ENCODE measurements around the gene PNMA8C.

Gene PNMA8C

GRCh38 chr19:46391296-46392251 lies 37.2 kb downstream of the PNMA8C start:
- no peak overlapping the region for H3K4me3 ChIP-seq (ENCODE audit: low read depth, low read length)
- TF ChIP-seq, protein P1, sequence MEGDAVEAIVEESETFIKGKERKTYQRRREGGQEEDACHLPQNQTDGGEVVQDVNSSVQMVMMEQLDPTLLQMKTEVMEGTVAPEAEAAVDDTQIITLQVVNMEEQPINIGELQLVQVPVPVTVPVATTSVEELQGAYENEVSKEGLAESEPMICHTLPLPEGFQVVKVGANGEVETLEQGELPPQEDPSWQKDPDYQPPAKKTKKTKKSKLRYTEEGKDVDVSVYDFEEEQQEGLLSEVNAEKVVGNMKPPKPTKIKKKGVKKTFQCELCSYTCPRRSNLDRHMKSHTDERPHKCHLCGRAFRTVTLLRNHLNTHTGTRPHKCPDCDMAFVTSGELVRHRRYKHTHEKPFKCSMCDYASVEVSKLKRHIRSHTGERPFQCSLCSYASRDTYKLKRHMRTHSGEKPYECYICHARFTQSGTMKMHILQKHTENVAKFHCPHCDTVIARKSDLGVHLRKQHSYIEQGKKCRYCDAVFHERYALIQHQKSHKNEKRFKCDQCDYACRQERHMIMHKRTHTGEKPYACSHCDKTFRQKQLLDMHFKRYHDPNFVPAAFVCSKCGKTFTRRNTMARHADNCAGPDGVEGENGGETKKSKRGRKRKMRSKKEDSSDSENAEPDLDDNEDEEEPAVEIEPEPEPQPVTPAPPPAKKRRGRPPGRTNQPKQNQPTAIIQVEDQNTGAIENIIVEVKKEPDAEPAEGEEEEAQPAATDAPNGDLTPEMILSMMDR (IDR thresholded peaks at IDR 0.05; ENCODE audit: low read depth, low read length): no peak

GRCh38 chr19:46390866-46391265 lies 37.9 kb downstream of the PNMA8C start:
- TF ChIP-seq, protein P1 (IDR thresholded peaks at IDR 0.05; ENCODE audit: low read depth, low read length): no peak
- no peak overlapping the region for H3K4me3 ChIP-seq (ENCODE audit: low read depth, low read length)

GRCh38 chr19:46390121-46390858 lies 38.4 kb downstream of the PNMA8C start:
- H3K4me3 ChIP-seq (ENCODE audit: low read depth, low read length): no peak overlapping the region
- TF ChIP-seq, protein P1 (IDR thresholded peaks at IDR 0.05; ENCODE audit: low read depth, low read length): no peak

DNA sequence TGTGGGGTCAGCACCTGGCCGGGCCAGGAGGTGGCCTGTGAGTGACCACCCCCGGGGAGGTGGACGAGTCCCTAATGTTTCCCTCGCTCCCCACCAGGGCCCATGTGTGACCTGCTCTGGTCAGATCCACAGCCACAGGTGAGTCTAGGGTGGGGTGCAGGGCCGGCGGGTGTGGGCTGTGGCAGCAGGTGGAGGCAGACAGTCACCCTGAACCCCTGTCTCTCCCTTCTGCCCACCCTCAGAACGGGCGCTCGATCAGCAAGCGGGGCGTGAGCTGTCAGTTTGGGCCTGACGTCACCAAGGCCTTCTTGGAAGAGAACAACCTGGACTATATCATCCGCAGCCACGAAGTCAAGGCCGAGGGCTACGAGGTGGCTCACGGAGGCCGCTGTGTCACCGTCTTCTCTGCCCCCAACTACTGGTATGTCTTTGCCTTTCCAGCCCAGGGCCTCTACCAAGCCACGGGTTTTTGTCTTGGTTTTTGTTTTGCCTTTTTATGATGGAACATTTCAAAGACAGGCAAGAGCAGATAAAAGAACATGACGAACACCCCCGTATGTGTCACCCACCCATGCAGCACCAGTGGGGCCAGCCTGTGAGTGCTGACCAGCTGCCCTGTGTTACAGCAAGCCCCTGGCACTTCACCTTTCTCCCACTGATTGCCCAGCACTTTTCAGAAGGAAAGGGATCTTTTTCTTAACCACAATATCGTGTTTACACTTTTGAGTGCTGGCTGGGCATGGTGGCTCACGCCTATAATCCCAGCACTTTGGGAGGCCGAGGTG lies 40.2 kb downstream of the PNMA8C start:
- H3K4me3 ChIP-seq (ENCODE audit: low read depth, low read length): no peak overlapping the region
- TF ChIP-seq, protein P1 (IDR thresholded peaks at IDR 0.05; ENCODE audit: low read depth, low read length): no peak

DNA sequence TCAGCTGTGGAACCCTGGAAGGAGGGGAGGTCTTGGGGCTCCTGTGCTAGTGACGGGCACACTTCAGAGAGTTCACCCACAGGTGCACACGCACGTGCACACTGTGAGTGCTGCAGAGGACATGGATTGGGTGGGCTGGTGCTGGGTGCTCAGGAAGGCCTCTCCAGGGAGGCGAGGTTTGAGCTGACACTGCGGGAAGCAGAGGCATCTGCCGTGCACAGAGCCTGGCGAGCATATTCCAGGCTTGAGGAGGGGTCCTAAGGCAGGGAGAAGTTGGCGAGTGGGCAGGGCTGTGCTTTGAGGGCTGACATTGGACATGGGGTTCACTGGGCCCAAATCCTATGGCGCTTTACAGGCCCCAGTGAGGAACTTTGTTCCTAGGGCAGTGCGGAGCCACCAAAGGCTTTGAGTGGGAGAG lies 41.0 kb downstream of the PNMA8C start:
- H3K4me3 ChIP-seq (ENCODE audit: low read depth, low read length): no peak overlapping the region
- TF ChIP-seq, protein P1 (IDR thresholded peaks at IDR 0.05; ENCODE audit: low read depth, low read length): no peak

DNA sequence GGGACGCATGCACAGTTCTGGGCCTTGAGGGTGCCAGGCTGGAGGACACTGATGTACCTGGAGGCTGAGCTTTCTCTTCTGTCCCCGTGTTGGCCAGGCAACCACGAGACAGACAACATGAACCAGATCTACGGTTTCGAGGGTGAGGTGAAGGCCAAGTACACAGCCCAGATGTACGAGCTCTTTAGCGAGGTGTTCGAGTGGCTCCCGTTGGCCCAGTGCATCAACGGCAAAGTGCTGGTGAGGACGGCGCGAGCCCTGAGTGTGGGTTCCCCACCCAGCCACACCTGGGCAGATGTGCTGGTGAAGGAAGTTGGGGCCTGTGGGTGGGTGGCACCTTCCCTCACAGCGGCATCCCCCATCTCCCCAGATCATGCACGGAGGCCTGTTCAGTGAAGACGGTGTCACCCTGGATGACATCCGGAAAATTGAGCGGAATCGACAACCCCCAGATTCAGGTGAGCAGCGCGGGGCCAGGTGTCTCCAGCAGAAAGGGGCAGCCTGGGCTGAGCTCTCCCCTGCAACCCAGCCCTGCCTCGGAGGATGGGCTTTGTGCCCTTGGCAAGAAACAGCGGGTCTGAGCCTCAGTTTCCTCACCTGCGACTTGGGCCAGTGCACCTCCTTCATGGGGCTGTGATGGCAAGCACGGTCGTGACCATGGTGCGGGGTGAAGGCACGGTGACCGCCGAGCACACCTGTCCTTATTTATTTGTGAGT lies 41.6 kb downstream of the PNMA8C start:
- TF ChIP-seq, protein P1 (IDR thresholded peaks at IDR 0.05; ENCODE audit: low read depth, low read length): no peak
- H3K4me3 ChIP-seq (ENCODE audit: low read depth, low read length): no peak overlapping the region

All from WI38 (cell line).